ENCODE measurements around the gene POU4F1.

Gene POU4F1

GRCh38 chr13:78606471-78607408 is 3.4 kb upstream of the POU4F1 start:
- no peak for DNase-seq

- DNase-seq = no peak
Observed at GRCh38 chr13:78604782-78605611, 1.6 kb upstream of the POU4F1 start.

- no peak for DNase-seq
Observed at GRCh38 chr13:78602561-78603239, 652 bp downstream of the POU4F1 start.

- DNase-seq = no peak
Observed at GRCh38 chr13:78601874-78602560, 1.3 kb downstream of the POU4F1 start.

GRCh38 chr13:78601124-78601873 is 2.1 kb downstream of the POU4F1 start:
- DNase-seq = no peak

- no peak for DNase-seq
Observed at GRCh38 chr13:78600280-78600883, 3.0 kb downstream of the POU4F1 start.

- DNase-seq = no peak
Observed at GRCh38 chr13:78599645-78600279, 3.6 kb downstream of the POU4F1 start.

GRCh38 chr13:78598966-78599644 is 4.2 kb downstream of the POU4F1 start:
- DNase-seq = no peak

GRCh38 chr13:78598116-78598781 is 5.1 kb downstream of the POU4F1 start:
- DNase-seq = no peak

GRCh38 chr13:78597602-78597932 is 5.8 kb downstream of the POU4F1 start:
- DNase-seq = no peak

- no peak for DNase-seq
Observed at GRCh38 chr13:78596736-78597601, 6.4 kb downstream of the POU4F1 start.

GRCh38 chr13:78596399-78596735 is 7.0 kb downstream of the POU4F1 start:
- DNase-seq = no peak

GRCh38 chr13:78595495-78596398 is 7.6 kb downstream of the POU4F1 start:
- DNase-seq = no peak

- DNase-seq = no peak
Observed at GRCh38 chr13:78594456-78594975, 8.8 kb downstream of the POU4F1 start.

GRCh38 chr13:78593652-78594455 is 9.5 kb downstream of the POU4F1 start:
- DNase-seq = no peak

- DNase-seq = no peak
Observed at GRCh38 chr13:78593129-78593528, 10.2 kb downstream of the POU4F1 start.

- DNase-seq = no peak
Observed at GRCh38 chr13:78592584-78592983, 10.8 kb downstream of the POU4F1 start.

All from midbrain (tissue), 1 donor.